NCI-H2171 treated with DMSO at 0.1 percent for 48 hours (cell line): Measurements from ENCODE around the gene FHOD3.

Experiments
- DNase-seq: peaks from one replicate; lab custom pipeline; 2025; lab: John Stamatoyannopoulos, UW

Gene FHOD3

GRCh38 chr18:36519358-36519757 lies 221.8 kb downstream of the FHOD3 start:
- DNase-seq: no peak

- no peak for DNase-seq
Observed at GRCh38 chr18:36522509-36522908, 225.0 kb downstream of the FHOD3 start.

- no peak for DNase-seq
Observed at GRCh38 chr18:36525913-36526312, 228.4 kb downstream of the FHOD3 start.

DNA sequence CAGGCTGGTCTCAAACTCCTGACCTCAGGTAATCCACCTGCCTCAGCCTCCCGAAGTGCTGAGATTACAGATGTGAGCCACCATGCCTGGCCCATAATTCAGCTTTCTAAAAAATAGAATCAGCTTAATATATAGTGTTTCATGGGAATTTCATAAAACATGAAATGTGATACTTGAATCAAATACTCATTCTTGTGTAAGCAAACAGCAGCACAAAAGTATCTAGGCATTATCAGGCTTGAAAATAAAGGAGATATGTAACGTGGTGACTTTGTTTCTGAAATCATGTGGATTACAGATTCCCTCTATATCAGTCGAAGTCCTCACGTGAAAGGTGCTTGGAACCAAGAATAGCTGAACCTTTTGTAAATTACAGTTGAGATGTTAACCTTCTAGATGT lies 229.1 kb downstream of the FHOD3 start:
- no peak for DNase-seq

- DNase-seq: no peak
Observed at GRCh38 chr18:36527051-36527450, 229.5 kb downstream of the FHOD3 start.

DNA sequence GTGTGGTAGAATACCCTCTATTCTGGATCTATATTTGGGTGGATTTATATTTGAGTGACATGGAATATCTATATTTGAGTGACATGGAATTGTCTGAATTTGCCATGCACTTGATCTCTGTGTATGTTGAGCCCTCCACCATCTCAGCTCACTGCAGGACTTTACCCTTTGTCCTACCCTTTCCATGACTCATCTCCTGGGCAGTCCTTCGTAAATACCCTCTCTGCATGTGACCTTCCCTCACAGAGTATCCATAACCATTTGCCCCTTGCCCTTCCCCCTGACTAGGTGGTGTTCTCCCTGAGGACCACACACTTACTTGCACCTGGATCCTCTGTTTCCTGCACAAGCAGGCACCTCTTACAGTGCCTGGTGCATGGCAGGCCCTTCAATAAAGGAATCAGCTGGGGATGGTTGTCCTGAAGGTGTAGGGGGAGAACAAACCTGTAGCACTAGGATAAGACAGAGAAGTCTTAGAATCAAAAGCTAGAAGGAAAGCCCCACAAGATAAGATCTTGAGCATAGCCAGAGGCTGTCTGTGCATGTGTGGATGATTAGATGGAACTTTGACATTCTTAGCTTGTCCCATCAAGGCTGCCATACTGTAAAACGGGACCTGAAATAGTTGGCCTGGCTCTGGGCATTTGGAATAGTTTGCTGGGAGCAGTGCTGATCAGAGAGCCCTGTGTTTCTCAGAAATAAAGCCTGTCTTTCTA lies 230.4 kb downstream of the FHOD3 start:
- DNase-seq: no peak

- no peak for DNase-seq
Observed at GRCh38 chr18:36529747-36530146, 232.2 kb downstream of the FHOD3 start.

DNA sequence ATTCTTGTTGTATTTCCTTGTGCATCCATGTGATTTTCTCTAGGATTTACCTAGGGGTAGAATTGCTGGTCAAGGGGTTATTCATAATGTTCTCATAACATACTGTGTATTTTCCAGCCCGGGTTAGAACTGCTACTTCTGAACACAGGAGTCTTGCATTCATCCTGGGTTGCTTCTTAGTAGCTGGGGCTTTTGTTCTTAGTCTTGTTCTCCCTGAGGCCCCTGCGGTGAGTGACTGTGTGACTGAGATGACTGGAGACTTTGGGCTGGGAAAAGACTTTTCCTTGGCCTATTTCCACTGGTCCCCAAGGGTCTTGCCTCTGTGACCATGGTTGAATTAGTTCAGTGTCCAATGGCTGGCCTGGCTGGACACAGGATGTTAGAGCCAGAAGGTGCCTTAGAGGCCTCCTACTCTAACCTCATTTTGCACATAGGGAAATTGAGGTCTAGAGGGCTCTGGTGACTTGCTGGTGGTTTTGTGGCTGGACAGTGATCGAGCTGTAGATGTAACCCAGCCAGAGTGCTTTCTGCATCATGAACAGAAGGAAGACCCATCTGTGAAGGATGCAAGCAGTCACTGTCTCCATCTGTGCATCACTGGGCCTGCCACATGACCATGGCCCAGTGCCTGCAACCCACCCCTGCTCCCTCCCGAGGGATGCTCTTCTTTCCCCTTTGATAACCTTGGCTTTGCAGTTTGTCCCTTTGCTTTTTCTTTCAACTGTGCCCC lies 233.3 kb downstream of the FHOD3 start:
- DNase-seq: peak; percentile 76

GRCh38 chr18:36531636-36532035 lies 234.1 kb downstream of the FHOD3 start:
- DNase-seq: no peak

DNA sequence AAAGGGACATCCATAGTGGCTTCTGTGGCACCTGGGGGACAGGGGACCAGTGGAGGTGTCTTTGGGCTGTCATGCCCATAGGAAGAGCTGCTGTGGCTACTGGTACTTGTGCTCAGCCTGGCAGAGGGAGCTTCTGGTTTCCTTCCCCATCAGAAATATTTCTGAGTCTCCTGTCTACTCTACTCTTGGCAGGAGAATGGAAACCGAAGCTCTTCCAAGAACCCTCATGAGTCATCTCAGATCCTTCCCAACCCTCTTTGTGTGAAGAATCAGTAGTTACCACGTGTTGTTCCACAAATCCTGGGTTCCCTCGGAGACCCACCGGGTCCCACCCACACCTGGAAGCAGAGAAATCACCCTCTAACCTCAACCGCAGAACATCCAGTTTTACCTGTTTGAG lies 234.9 kb downstream of the FHOD3 start:
- DNase-seq: no peak

DNA sequence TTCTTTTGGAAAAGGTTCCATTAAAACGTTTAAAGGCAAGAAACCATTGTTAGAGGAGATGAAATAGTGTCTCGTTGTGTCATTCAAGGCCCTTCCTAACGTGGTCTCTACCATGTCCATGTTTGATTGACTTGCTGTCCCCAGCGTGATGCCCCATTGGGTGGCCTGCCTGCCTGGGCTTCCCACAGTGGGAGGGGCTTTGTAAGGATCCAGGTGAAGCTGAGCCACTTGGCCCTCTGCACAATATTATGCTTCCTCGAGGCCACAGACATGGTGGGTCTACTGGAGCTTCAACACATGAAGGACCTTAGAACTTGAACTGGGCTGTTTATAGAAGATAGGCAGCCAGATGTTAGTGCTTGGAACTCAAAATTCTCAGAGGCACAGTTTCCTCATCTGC lies 235.3 kb downstream of the FHOD3 start:
- no peak for DNase-seq

DNA sequence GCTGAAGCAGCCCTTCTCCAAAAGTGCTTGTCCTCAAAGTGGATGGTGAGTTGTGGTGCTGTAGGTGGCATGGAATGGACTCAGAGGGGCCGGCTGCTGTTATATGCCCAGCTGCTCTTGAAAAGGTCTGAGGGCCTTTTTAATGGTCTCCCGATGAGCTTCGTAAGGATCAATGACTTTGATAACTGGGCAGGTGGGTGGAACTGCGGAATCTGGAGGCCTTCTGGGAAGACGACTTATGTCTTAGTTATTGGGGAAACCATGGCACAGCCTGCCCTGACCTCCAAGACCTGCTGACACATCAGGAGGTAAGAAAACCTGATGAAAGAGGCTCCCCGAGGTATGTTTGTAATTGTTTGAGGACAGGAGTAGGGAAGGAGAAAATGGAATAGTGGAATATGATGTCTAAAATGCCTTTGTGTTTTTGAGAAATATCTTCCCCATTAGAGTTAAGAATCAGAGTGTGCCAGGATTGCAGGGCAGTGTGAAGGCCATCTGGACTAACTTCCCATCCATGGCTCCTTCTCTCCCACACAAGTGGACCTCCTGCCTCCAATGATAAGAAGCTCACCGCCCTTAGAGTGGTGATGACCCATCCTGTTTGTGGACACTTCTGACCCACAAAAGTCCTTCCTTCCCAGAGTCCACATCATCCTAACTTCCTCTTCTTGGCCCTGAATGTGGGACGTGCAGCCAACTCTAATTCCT lies 236.1 kb downstream of the FHOD3 start:
- no peak for DNase-seq

DNA sequence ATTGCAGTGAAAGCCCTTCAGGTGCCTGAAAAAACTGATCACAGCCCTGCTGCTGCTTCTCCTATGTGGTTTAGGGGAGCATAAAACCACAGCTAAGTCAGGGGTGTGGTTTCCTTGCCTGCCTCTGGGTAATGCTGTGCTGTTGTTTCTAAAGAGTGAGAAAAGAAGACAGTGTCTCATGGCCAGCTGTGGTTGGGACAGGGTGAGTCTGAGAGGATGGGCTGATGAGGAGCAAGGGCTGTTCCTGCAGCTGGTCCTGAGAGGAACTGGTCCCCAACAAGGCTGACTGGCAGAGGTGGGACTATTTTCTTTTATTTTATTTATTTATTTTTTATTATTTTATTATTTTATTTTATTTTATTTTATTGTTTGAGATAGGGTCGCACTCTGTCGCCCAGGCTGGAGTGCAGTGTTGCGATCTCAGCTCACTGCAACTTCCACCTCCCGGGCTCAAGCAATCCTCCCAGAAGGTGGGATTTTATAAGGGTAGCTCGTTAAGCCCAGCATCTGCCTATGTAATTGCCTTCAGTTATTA lies 236.7 kb downstream of the FHOD3 start:
- DNase-seq: no peak

DNA sequence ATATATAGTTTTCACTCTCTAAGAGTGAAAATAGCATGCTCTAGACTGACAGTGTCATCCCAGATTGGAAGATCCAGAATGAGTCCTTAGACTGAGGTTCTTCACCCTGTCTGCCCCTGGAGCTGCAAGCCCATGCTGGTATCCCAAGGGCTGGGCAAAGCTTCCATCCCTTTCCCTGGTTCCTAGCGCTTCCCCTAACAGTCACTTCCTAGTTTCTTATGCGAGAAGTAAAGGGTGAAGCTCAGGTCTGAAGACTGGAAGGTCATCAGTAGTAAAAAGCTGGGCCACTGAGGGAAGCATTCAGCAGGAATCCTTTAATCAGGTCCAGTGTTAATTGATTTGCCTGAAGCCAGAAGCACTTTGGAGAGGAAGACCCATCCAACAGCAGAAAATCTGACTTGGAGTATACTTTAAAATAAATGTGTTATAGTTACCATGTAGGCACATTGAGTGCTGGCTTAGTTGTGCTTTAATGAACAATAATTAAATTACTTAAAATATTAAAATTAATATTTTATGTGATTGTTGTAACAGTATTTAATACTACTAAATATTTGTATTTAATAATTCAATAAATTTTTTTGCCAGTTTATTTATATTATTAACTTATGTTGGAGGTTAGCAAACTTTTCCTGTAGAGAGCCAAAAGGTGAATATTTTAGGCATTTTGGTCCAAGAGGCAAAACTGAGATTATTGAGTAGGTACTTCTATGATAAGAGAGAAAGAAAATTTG lies 237.9 kb downstream of the FHOD3 start:
- no peak for DNase-seq

DNA sequence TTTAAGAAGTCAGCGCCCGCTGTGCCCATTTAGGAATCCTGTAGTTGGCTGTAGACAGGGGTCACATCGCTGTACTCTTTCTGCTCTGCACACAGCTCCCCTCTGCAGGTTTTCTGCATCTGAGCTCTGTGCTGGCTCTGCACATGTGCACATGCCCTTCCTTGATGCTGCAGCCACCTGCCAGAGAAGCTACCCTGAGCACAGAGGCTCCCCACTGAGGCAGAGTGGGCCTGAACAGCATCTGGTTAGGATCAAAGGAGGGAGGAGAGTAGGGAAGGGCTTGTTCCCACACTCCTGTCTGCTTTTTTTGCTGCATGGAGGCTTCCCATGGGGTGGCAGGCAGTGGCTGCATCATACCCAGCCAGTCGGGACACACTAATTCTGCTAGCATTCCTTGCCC lies 238.9 kb downstream of the FHOD3 start:
- peak; percentile 95 for DNase-seq

DNA sequence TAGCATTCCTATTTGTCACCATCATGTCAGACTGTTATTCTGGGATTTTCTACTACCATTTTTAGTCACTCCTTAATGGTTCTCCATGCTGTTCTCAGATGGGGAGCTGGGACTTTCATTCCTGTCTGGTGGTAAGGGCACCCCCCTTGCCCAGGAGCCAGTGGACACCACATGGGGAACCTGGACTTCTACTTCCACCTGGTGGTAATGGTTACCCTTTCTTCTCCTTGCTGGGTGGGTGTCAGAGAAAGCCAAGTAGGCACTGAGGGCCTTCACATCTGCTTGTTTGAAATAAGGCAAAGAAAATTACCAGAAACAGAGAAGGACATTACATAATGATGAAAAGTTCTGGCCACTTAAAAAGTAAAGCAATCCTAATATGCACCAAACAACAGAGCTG lies 239.8 kb downstream of the FHOD3 start:
- DNase-seq: no peak

- no peak for DNase-seq
Observed at GRCh38 chr18:36539674-36540231, 242.2 kb downstream of the FHOD3 start.

- no peak for DNase-seq
Observed at GRCh38 chr18:36543030-36543429, 245.5 kb downstream of the FHOD3 start.

DNA sequence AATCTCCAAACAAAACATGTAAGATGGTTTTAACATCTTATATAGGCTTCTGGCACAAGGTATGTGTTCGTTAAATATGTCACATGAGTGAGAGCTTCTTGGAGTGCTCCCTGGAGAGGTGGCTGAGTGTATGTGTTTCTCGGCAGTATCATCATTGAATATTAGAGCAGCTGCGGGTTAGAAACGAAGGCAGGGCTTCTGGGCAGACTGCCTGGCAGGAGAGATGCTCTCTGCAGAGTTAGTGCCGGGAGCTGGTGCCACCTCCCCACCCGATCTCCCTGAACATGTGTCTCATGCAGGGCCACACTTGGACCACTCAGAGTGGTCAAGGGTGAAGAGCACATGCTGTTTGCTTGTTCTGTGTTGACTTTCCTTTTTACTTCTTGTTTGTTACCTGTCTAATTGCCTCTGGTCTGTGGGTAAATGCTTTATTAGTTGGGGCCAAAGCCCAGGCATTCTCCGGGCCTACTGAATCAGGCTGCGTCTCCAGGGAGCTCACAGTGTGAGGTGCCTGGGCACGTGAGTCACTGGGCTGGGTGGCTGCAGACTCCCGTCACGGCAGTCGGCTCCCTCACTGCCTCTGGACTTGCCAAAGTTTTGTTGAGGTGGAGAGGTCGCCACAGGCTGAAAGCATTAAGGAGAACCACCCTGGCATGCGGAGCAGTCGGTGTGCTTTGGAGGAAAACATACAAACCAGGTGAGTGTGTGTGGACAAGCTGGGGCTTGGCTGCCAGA lies 246.6 kb downstream of the FHOD3 start:
- DNase-seq: peak; percentile 92

DNA sequence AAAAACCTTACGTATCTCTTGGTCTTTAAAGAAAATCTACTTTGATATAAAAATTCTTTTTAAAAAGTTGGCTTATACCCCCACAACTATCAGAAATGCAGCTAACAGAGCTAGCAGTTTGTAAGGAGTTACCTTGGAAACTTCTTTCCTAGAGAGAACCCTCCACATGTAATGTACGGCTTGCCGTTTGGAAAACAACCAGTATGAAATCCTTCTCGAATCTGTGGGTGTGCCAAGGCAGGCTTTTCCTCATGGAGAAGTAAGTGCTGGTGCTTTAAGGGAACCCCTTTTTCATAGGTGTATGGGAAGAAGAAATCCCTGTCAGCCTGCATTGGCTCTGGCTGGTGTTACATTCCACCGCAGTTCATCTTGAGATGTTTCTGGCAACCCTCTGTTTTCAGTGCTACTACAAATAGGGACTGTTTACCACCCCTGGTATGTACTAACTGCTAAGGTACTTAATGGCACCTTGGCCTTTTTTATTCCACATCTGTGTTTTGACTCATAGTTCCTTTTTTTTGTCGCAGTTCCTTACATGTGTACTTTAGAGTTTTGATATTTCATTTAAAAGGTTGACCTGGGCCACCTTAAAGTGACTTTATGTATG lies 248.4 kb downstream of the FHOD3 start:
- no peak for DNase-seq

GRCh38 chr18:36546876-36547275 lies 249.4 kb downstream of the FHOD3 start:
- DNase-seq: no peak
